ENCODE measurements around the gene ANKRD33.

GRCh38 chr12:51883998-51884675, 3.8 kb upstream of the ANKRD33 start:
- no peak for TF ChIP-seq TEAD4 (IDR thresholded peaks at IDR 0.05; ENCODE audit: borderline replicate concordance, insufficient read depth)
- no peak for TF ChIP-seq MAX (IDR thresholded peaks at IDR 0.05; ENCODE audit: low read depth)
- TF ChIP-seq CTCF (IDR thresholded peaks at IDR 0.05) = no peak
- TF ChIP-seq, protein P1, sequence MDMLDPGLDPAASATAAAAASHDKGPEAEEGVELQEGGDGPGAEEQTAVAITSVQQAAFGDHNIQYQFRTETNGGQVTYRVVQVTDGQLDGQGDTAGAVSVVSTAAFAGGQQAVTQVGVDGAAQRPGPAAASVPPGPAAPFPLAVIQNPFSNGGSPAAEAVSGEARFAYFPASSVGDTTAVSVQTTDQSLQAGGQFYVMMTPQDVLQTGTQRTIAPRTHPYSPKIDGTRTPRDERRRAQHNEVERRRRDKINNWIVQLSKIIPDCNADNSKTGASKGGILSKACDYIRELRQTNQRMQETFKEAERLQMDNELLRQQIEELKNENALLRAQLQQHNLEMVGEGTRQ (IDR thresholded peaks at IDR 0.05; ENCODE audit: borderline replicate concordance, low read depth, low read length) = no peak
- TF ChIP-seq RAD21 (IDR thresholded peaks at IDR 0.05; ENCODE audit: low read length) = no peak
- no peak for TF ChIP-seq REST (IDR thresholded peaks at IDR 0.05; ENCODE audit: low read depth, low read length)
- TF ChIP-seq SMC3 (IDR thresholded peaks at IDR 0.05; ENCODE audit: low read depth, low read length) = no peak
- TF ChIP-seq TCF12 (IDR thresholded peaks at IDR 0.05) = no peak
- TF ChIP-seq FOXM1 (IDR thresholded peaks at IDR 0.05; ENCODE audit: low read depth) = no peak

All from SK-N-SH (cell line).